NT2/D1 (cell line): ENCODE results near the gene CDC42BPA.

Experiments used
- DNase-seq: peaks from one replicate; pipeline ENCODE4 v3.0.0-alpha.2; 2011; ENCODE audit warnings: low read depth, low spot score
- H3K27me3 ChIP-seq: 2 replicates; pipeline ENCODE4 v1.6.0; 2011; ENCODE audit warnings: mild to moderate bottlenecking; ENCODE audit not compliant: insufficient read length, insufficient read depth
- H3K36me3 ChIP-seq: 2 replicates; pipeline ENCODE4 v1.6.1; 2011; ENCODE audit warnings: mild to moderate bottlenecking, low read length, mixed read lengths; ENCODE audit not compliant: insufficient read depth, insufficient read length
- H3K4me1 ChIP-seq: 2 replicates; pipeline ENCODE4 v1.5.1; 2011; ENCODE audit not compliant: insufficient read depth, insufficient read length
- H3K4me3 ChIP-seq: 2 replicates; pipeline ENCODE4 v1.5.1; 2011; ENCODE audit warnings: low read depth; ENCODE audit not compliant: insufficient read length
- H3K9ac ChIP-seq: 2 replicates; pipeline ENCODE4 v1.6.0; 2011; ENCODE audit warnings: low read depth; ENCODE audit not compliant: insufficient read length
- H3K9me3 ChIP-seq: 2 replicates; pipeline ENCODE4 v1.5.1; 2011; ENCODE audit warnings: mild to moderate bottlenecking, low read length; ENCODE audit not compliant: insufficient read depth
- SUZ12 ChIP-seq: IDR thresholded peaks from 2 replicates; pipeline ENCODE4 v1.6.1; 2011; ENCODE audit not compliant: insufficient read length, insufficient read depth; ENCODE audit errors: extremely low read depth
- YY1 ChIP-seq: IDR thresholded peaks from 2 replicates; pipeline ENCODE4 v1.6.1; 2011; ENCODE audit not compliant: insufficient read length, insufficient read depth
- ZNF274 ChIP-seq: IDR thresholded peaks from 2 replicates; pipeline ENCODE4 v1.6.1; 2011; ENCODE audit warnings: mild to moderate bottlenecking, low read depth, low read length

The CDC42BPA gene

DNA sequence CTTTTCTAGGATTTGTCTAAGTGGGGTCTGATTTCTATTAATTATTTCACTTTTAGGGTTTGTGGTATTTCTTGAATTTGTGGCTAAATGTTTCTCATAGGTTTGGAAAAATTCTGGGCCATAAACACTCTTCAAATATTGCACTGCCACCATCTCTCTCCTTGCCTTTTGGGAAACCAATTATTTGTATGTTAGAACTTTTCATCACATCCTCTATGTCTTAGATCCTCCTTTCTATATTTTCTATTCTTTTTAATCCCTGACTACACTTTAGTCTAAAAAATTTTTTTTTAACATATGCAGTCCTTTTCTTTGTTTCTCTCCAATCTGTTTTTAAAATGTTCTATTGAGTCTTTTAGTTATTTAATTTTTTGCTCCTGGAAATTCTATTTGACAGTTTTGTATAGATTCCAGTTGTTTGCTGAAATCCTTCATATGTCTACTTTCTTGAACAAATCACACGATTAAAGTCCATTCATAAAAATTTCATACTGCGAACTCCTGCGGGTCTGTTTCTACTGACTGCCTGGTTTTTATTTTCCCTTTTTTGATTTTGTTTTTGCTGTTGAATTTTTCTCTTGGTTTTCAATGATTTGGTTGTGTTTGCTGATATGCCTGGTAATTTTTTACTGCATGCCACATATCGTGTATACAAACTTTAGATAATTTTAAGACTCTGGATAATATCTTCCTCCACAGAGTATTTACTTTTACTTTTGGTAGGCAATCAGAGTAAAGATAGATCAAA, 235.1 kb downstream of the CDC42BPA start:
- no peak overlapping the region for H3K4me3 ChIP-seq
- no peaks in the 10 kb centered on the region for H3K27me3 ChIP-seq
- no peak for DNase-seq
- peaks cover 10% of the 10 kb centered on the region for H3K36me3 ChIP-seq
- H3K9ac ChIP-seq = no peak overlapping the region
- no peaks in the 10 kb centered on the region for H3K4me1 ChIP-seq
- TF ChIP-seq YY1 (no peak), ZNF274 (no peak), SUZ12 (no peak)
- H3K9me3 ChIP-seq = 0 out of 2 replicates have a peak, but pooled peaks cover 5% of the 10 kb centered on the region

DNA sequence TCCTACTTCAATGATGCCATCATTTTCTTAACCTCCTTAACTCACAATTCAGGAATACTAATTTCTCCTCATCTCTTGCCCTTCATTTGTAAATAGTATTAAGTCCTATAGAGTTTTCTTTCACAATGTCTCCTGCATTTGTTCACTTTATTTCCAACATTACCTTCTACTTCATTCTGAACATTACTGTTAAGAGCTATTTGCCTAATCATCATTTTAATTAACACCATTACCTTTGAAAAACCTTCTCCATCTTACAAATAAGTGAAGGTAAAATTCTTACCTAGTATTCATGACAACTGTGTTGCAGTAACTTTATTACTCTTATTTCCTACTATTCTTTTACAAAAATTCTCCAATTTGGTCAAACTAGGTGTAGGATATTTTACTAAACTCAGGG, 240.5 kb downstream of the CDC42BPA start:
- H3K9ac ChIP-seq = no peak overlapping the region
- TF ChIP-seq YY1 (no peak), SUZ12 (no peak), ZNF274 (no peak)
- H3K36me3 ChIP-seq = peaks cover 14% of the 10 kb centered on the region
- no peak overlapping the region for H3K4me3 ChIP-seq
- no peak for DNase-seq
- H3K4me1 ChIP-seq = no peaks in the 10 kb centered on the region
- no peaks in the 10 kb centered on the region for H3K9me3 ChIP-seq
- no peaks in the 10 kb centered on the region for H3K27me3 ChIP-seq

- Histone ChIP-seq H3K36me3 (peaks cover 16% of the 10 kb centered on the region), H3K4me3 (no peak overlapping the region), H3K9me3 (no peaks in the 10 kb centered on the region), H3K9ac (no peak overlapping the region), H3K4me1 (no peaks in the 10 kb centered on the region), H3K27me3 (no peaks in the 10 kb centered on the region)
- no peak for TF ChIP-seq ZNF274
- no peak for DNase-seq
These were observed 244.5 kb downstream of the CDC42BPA start for GRCh38 chr1:227073786-227074185.

GRCh38 chr1:227072991-227073390, 245.3 kb downstream of the CDC42BPA start:
- TF ChIP-seq SUZ12 = no peak
- TF ChIP-seq ZNF274 = no peak
- no peak for TF ChIP-seq YY1
- H3K27me3 ChIP-seq = no peaks in the 10 kb centered on the region
- H3K36me3 ChIP-seq = peaks cover 16% of the 10 kb centered on the region
- H3K4me1 ChIP-seq = no peaks in the 10 kb centered on the region
- no peaks in the 10 kb centered on the region for H3K9me3 ChIP-seq
- no peak overlapping the region for H3K9ac ChIP-seq
- no peak overlapping the region for H3K4me3 ChIP-seq
- DNase-seq = no peak

DNA sequence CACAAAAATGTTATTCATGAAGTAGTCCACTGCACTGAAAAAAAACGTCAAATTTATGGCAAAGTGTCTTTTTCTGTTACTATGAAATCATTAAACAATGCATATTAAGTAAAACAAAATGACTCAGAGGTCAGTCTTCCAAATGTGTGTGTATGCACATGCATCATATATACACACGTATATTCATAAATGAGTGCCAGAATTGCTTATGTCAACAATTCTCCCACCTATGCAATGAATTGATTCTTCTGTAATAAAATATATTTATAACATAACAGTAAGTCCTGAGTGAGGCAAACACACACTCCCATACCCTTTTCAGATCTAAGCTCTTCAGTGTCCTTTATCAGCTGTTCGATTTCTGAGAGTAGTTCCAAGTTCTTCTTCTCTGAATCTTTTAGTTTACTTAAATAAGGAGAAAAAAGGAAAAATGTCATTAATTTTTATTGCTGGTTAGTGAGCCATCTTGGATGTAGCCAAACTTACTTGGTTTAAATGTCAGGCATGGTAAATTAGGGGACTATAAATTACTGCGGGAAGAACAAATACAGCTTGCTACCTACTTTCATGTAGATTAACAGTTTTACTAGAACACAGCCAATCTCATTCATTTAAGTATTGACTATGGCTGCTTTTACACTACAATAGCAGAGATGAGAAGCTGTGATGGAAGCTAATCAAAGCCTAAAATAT, 246.3 kb downstream of the CDC42BPA start:
- Histone ChIP-seq H3K4me1 (no peaks in the 10 kb centered on the region), H3K9me3 (no peaks in the 10 kb centered on the region), H3K27me3 (no peaks in the 10 kb centered on the region), H3K9ac (no peak overlapping the region), H3K4me3 (no peak overlapping the region), H3K36me3 (peaks cover 16% of the 10 kb centered on the region)
- no peak for DNase-seq
- TF ChIP-seq YY1 = no peak
- TF ChIP-seq ZNF274 = no peak
- TF ChIP-seq SUZ12 = no peak

DNA sequence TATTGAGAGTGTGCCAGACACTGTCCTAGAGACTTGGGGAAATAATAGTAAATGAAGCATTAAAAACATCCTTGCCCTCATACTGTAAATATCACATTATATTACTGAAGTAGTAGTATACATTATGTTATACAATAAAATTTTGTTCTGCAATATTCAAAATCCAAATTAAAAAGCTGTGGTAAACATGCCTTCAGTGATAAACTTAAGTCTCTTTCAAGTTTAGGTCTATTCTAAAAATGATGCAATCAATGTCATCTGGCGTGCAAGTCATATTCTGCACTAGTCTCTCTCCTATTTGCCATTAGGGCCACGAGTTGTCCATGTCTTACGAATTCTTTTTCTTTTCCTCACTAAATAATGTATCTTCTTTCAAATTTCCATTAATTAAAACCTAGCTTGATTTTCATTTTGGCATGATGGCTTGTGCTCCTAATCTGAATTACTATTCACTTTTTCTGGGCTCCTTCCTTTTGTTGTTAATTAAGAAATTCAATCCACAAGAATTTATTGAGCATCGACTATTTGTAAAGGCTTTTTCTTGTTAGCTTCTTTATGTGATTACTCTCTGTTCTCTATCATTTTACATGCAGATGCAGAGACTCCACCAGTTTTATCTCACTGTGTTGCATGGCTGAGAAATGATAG, 247.5 kb downstream of the CDC42BPA start:
- H3K9ac ChIP-seq = no peak overlapping the region
- H3K36me3 ChIP-seq = peaks cover 16% of the 10 kb centered on the region
- H3K9me3 ChIP-seq = no peaks in the 10 kb centered on the region
- TF ChIP-seq SUZ12 (no peak), YY1 (no peak), ZNF274 (no peak)
- H3K27me3 ChIP-seq = no peaks in the 10 kb centered on the region
- H3K4me3 ChIP-seq = no peak overlapping the region
- no peak for DNase-seq
- no peaks in the 10 kb centered on the region for H3K4me1 ChIP-seq

DNA sequence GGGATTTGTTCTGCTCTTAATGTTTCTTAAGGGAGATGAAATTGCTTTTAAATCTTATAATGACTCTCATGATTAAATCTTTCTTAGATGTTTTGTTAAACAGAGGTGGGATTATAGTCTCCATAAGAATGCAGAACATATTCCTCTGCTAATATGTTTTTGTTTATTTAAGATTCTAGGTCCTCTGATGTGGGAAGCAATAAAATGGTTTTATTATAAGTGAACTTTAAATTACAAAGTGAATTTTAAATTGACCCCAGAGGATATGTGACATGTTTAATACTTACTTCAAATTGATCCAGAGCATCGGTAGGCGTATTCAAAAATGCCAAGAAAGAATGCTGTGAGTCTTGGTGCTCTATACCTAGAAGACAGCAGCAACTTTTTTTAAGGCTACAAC, 248.8 kb downstream of the CDC42BPA start:
- DNase-seq = no peak
- Histone ChIP-seq H3K4me3 (no peak overlapping the region), H3K36me3 (peaks cover 16% of the 10 kb centered on the region), H3K4me1 (no peaks in the 10 kb centered on the region), H3K9me3 (no peaks in the 10 kb centered on the region), H3K27me3 (no peaks in the 10 kb centered on the region), H3K9ac (no peak overlapping the region)
- no peak for TF ChIP-seq SUZ12

DNA sequence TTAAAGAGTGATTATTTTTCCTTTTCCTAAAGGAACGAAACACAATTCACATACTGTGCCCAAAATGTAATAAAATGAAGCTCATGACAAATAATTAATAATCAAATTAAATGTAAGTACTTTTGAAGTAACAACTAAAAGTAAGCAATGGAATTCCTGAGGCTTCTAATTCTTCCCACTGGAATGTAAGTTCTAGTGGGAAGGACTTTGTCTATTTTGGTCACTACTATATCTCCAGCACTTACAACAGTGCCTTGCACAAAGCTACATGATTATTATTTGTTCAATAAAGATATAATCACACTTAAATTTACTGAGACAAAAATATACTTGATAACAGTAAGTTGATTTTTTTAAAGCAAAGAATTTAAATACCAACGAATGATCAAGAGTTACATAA, 249.4 kb downstream of the CDC42BPA start:
- Histone ChIP-seq H3K27me3 (no peaks in the 10 kb centered on the region), H3K4me3 (no peak overlapping the region), H3K9me3 (no peaks in the 10 kb centered on the region), H3K36me3 (peaks cover 13% of the 10 kb centered on the region), H3K9ac (no peak overlapping the region), H3K4me1 (no peaks in the 10 kb centered on the region)
- TF ChIP-seq YY1 = no peak
- no peak for TF ChIP-seq SUZ12
- TF ChIP-seq ZNF274 = no peak
- DNase-seq = no peak
